ENCODE measurements around the gene MTR. TPM values are rescaled to one million over a fixed set of nuclear protein-coding genes. Genes with fewer than 3 reads are reported as not detected.

The MTR gene
- total RNA-seq, 2 donors from 2014 or later: 18.8 to 48.7 TPM

- no peak for DNase-seq (ENCODE audit: low spot score)
- H3K4me3 ChIP-seq: no peak overlapping the region
- no peak overlapping the region for H3K27ac ChIP-seq
- TF ChIP-seq CTCF (IDR thresholded peaks at IDR 0.05): no peak
- TF ChIP-seq POLR2A (IDR thresholded peaks at IDR 0.05): no peak
- no peak for TF ChIP-seq POLR2AphosphoS5 (IDR thresholded peaks at IDR 0.05)
- H3K36me3 ChIP-seq: no peaks in the 10 kb centered on the region
- no peaks in the 10 kb centered on the region for H3K9me3 ChIP-seq
- H3K4me1 ChIP-seq (replicated peaks): no peaks in the 10 kb centered on the region
- WGBS: 88% methylated on average over 1 of the region's 1 CpG
- intact Hi-C loops (cut with DNase I): loop anchor here (10.0 kb wide), 1 partner anchor 261 kb away; the partner anchor contains the start of gene HEATR1
- no peaks in the 10 kb centered on the region for H3K27me3 ChIP-seq (replicated peaks; ENCODE audit: insufficient read depth)
These were observed 70.7 kb downstream of the MTR start for GRCh38 chr1:236865818-236866155.

GRCh38 chr1:236868625-236869467, 73.8 kb downstream of the MTR start:
- TF ChIP-seq CTCF (IDR thresholded peaks at IDR 0.05) (peak; percentile 33 to 71 (median 60)), POLR2A (IDR thresholded peaks at IDR 0.05) (no peak), POLR2AphosphoS5 (IDR thresholded peaks at IDR 0.05) (peak; percentile 5)
- no peak overlapping the region for H3K4me3 ChIP-seq
- intact Hi-C loops (cut with DNase I): loop anchor here (10.0 kb wide), 1 partner anchor 264 kb away; the partner anchor contains the start of gene HEATR1
- no peaks in the 10 kb centered on the region for H3K36me3 ChIP-seq
- no peak overlapping the region for H3K27ac ChIP-seq
- H3K9me3 ChIP-seq: no peaks in the 10 kb centered on the region
- no peaks in the 10 kb centered on the region for H3K4me1 ChIP-seq (replicated peaks)
- H3K27me3 ChIP-seq (replicated peaks; ENCODE audit: insufficient read depth): no peaks in the 10 kb centered on the region
- no peak for DNase-seq (ENCODE audit: low spot score)
- WGBS: 93% methylated on average over 6 of the region's 6 CpGs

DNA sequence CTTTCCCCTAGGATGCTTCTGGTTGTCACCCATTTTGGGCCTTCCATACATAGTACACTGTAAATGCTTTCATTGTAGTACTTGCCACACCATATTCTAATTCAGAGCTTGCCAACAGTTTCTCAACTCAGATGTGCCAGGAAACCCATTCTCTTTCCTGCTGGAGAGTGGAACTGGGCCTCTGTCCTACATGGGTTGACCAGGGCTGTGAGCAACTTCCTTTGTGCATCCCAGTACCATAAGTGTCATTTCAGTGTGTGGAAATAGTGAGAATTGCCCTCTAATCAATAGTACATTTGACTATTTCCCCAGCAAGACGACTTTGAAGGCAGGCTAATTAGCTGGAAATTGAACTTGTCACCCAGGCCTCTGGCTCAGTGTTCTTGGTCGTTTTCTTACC, 74.8 kb downstream of the MTR start:
- intact Hi-C loops (cut with DNase I): loop anchor here (10.0 kb wide), 1 partner anchor 265 kb away; the partner anchor contains the start of gene HEATR1
- no peaks in the 10 kb centered on the region for H3K4me1 ChIP-seq (replicated peaks)
- no peaks in the 10 kb centered on the region for H3K36me3 ChIP-seq
- DNase-seq (ENCODE audit: low spot score): no peak
- no peak overlapping the region for H3K27ac ChIP-seq
- 59% methylated on average over 2 of the region's 2 CpGs for WGBS
- H3K9me3 ChIP-seq: no peaks in the 10 kb centered on the region
- no peaks in the 10 kb centered on the region for H3K27me3 ChIP-seq (replicated peaks; ENCODE audit: insufficient read depth)
- TF ChIP-seq POLR2A (IDR thresholded peaks at IDR 0.05): no peak
- TF ChIP-seq POLR2AphosphoS5 (IDR thresholded peaks at IDR 0.05): no peak
- TF ChIP-seq CTCF (IDR thresholded peaks at IDR 0.05): no peak
- H3K4me3 ChIP-seq: no peak overlapping the region

GRCh38 chr1:236870721-236871120, 75.6 kb downstream of the MTR start:
- DNase-seq (ENCODE audit: low spot score): no peak
- TF ChIP-seq CTCF (IDR thresholded peaks at IDR 0.05) (no peak), POLR2AphosphoS5 (IDR thresholded peaks at IDR 0.05) (no peak), POLR2A (IDR thresholded peaks at IDR 0.05) (no peak)
- Histone ChIP-seq H3K4me1 (replicated peaks) (no peaks in the 10 kb centered on the region), H3K4me3 (no peak overlapping the region), H3K27me3 (replicated peaks; ENCODE audit: insufficient read depth) (no peaks in the 10 kb centered on the region), H3K27ac (no peak overlapping the region), H3K9me3 (no peaks in the 10 kb centered on the region), H3K36me3 (no peaks in the 10 kb centered on the region)
- 94% methylated on average over 6 of the region's 6 CpGs for WGBS
- intact Hi-C loops (cut with DNase I): no loop called here

Data from prostate gland (tissue), 2 donors.